Measurements from ENCODE around the gene ZC3HAV1L.
"Not testable (repeated sequence)": the region's sequence is repeated elsewhere in the genome, so short reads cannot be mapped to it uniquely, and the experiment has no call there.

ZC3HAV1L gene

GRCh38 chr7:139035586-139036353 lies at the start of gene ZC3HAV1L:
Gene ZC3HAV1L, minus strand, starts transcription at chr7:139036042. Its CDS starts 25 bp downstream, at chr7:139036017.
- DNase-seq = peak; percentile 56

GRCh38 chr7:139084709-139085108 lies 48.9 kb upstream of the ZC3HAV1L start:
- no peak for DNase-seq

GRCh38 chr7:139081584-139081983 lies 45.7 kb upstream of the ZC3HAV1L start:
- DNase-seq = no peak

- no peak for DNase-seq
Measured at GRCh38 chr7:139080905-139081304, 45.1 kb upstream of the ZC3HAV1L start.

- DNase-seq = no peak
Measured at GRCh38 chr7:139079861-139080260, 44.0 kb upstream of the ZC3HAV1L start.

GRCh38 chr7:139078911-139079310 lies 43.1 kb upstream of the ZC3HAV1L start:
- no peak for DNase-seq

GRCh38 chr7:139078399-139078798 lies 42.6 kb upstream of the ZC3HAV1L start:
- no peak for DNase-seq

- not testable (repeated sequence) for DNase-seq
Measured at GRCh38 chr7:139077706-139078105, 41.9 kb upstream of the ZC3HAV1L start.

- no peak for DNase-seq
Measured at GRCh38 chr7:139075871-139076686, 40.2 kb upstream of the ZC3HAV1L start.

GRCh38 chr7:139075031-139075652 lies 39.3 kb upstream of the ZC3HAV1L start:
- peak; percentile 36 for DNase-seq

GRCh38 chr7:139072796-139073195 lies 37.0 kb upstream of the ZC3HAV1L start:
- DNase-seq = no peak

GRCh38 chr7:139071680-139072079 lies 35.8 kb upstream of the ZC3HAV1L start:
- no peak for DNase-seq

- no peak for DNase-seq
Measured at GRCh38 chr7:139068544-139069399, 32.9 kb upstream of the ZC3HAV1L start.

GRCh38 chr7:139066315-139066714 lies 30.5 kb upstream of the ZC3HAV1L start:
- no peak for DNase-seq

GRCh38 chr7:139065323-139065722 lies 29.5 kb upstream of the ZC3HAV1L start:
- no peak for DNase-seq

- no peak for DNase-seq
Measured at GRCh38 chr7:139061416-139061815, 25.6 kb upstream of the ZC3HAV1L start.

- no peak for DNase-seq
Measured at GRCh38 chr7:139060695-139061237, 24.9 kb upstream of the ZC3HAV1L start.

- DNase-seq = no peak
Measured at GRCh38 chr7:139059905-139060304, 24.1 kb upstream of the ZC3HAV1L start.

GRCh38 chr7:139058943-139059342 lies 23.1 kb upstream of the ZC3HAV1L start:
- no peak for DNase-seq

GRCh38 chr7:139055674-139056073 lies 19.8 kb upstream of the ZC3HAV1L start:
- DNase-seq = no peak

- not testable (repeated sequence) for DNase-seq
Measured at GRCh38 chr7:139054656-139055055, 18.8 kb upstream of the ZC3HAV1L start.

- no peak for DNase-seq
Measured at GRCh38 chr7:139054101-139054500, 18.3 kb upstream of the ZC3HAV1L start.
